NCI-H2227 treated with DMSO at 0.1 percent for 48 hours (cell line): Measurements from ENCODE around the gene IL20RB.

Source experiments
- DNase-seq: peaks from one replicate; lab custom pipeline; 2025; lab: John Stamatoyannopoulos, UW

IL20RB gene, protein sequence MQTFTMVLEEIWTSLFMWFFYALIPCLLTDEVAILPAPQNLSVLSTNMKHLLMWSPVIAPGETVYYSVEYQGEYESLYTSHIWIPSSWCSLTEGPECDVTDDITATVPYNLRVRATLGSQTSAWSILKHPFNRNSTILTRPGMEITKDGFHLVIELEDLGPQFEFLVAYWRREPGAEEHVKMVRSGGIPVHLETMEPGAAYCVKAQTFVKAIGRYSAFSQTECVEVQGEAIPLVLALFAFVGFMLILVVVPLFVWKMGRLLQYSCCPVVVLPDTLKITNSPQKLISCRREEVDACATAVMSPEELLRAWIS

DNA sequence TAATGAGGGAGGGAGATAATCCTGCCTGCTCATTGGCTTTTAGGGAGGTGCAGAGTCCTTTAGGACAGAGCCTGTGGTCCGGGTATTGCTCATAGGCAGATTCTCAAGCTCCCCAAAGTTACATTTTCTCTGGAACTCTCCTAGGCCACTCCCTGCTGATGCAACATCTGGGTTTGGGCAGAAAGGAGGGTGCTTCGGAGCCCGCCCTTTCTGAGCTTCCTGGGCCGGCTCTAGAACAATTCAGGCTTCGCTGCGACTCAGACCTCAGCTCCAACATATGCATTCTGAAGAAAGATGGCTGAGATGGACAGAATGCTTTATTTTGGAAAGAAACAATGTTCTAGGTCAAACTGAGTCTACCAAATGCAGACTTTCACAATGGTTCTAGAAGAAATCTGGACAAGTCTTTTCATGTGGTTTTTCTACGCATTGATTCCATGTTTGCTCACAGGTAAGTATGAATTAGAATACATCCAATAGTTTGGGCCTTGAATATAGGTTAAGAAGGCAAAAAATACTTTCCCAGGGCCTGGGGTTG is at the start of gene IL20RB:
Gene IL20RB (plus strand): TSS at position 233 of the 538 bp plus-strand sequence. CDS start 131 bp downstream, at position 364.
- DNase-seq = no peak

DNA sequence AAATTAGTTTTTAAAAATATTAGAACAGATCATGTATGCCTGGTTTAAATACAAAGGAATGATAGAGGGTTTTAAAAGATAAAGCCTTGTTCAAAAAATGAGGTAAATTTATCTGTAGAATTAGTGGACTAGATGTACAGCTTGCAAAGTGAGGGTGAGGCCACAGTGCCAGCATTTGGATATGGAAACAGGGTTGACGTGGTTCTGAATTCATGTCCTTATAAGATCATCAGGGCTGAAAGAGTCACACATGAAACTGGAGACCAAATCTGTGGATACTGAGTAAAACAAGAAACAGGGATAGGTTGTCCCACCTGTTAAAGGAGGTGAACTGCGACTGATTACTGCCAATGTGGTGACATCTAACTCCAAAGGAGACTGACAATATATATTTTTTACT is 49.5 kb upstream of the IL20RB start:
- no peak for DNase-seq

DNA sequence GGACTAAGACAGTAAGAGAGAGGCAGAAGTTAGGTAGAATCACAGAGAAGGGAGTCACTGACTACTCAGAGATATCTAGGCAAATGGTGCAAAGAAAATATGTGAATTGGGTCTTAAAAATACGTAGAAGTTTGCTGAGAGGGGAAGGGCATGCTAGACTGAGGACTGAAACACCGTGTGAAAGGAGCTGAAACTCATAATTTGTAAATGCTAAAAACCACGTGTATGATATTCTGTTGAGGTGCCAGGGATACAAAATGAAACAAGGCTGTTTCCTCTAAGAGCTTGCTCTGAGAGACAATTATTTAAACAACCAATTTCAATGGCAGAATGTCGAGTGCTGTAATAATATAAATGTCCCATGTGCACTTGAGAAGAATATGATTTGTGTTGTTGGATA is 48.6 kb upstream of the IL20RB start:
- DNase-seq = no peak

DNA sequence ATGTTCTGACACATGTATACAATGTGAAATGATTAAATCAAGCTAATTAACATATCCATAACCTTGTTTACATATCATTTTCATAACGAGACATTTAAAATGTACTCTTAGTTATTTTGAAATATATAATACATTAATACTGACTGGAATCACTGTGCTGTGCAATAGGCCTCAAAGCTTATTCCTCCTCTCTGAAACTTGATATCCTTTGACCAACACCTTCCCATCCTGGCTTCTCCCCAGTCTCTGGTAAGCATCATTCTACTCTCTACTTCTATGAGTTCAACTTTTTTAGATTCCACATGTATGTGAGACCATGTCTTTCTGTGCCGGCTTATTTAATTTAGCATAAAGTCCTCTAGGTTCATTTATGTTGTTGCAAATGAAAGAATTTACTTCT is 47.1 kb upstream of the IL20RB start:
- DNase-seq = no peak

DNA sequence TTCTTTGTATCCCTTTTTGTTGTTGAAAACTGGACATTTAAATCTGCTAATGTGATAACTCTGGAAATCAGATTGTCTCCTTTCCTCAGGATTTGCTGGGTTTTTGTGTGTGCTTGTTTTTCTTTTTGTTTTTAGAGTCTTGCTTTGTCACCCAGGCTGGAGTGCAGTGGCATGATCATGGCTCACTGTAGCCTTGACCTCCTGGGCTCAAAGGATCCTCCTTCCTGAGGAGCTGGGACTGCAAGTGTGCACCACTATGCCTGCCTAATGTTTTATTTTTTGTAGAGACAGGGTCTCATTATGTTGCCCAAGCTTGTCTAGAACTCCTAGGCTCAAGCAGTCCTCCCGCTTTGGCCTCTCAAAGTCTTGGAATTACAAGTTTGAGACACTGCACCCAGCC is 44.6 kb upstream of the IL20RB start:
- no peak for DNase-seq

DNA sequence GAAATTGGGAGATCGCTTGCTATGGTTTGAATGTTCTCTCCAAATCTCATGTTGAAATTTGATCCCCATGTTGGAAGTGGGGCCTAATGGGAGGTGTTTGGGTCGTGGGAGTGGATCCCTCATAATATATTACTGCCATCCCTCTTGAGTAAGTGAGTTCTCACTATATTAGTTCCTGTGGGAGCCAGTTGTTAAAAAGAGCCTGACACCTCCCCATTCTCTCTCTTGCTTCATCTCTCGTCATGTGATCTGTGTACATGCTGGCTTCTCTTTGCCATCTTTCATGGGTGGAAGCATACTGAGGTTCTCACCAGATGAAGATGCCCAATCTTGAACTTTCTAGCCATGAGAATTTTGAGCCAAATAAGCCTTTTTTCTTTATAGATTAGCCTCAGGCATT is 43.0 kb upstream of the IL20RB start:
- no peak for DNase-seq

DNA sequence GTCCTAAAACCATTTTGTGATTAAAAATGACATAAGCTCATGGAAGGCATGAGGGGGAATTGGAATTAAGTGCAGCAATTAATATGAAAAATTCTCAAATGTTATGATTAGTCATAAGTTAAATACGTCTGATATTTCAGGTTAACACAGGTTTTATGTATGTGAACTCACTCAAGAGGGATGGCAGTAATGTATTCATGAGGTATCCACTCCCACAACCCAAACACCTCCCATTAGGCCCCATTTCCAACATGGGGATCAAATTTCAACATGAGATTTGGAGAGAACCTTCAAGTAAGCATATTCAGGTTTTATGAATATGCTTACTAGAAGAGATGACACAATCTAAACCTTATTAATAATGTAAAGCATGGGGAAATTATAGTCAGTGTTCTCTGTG is 41.6 kb upstream of the IL20RB start:
- DNase-seq = no peak

DNA sequence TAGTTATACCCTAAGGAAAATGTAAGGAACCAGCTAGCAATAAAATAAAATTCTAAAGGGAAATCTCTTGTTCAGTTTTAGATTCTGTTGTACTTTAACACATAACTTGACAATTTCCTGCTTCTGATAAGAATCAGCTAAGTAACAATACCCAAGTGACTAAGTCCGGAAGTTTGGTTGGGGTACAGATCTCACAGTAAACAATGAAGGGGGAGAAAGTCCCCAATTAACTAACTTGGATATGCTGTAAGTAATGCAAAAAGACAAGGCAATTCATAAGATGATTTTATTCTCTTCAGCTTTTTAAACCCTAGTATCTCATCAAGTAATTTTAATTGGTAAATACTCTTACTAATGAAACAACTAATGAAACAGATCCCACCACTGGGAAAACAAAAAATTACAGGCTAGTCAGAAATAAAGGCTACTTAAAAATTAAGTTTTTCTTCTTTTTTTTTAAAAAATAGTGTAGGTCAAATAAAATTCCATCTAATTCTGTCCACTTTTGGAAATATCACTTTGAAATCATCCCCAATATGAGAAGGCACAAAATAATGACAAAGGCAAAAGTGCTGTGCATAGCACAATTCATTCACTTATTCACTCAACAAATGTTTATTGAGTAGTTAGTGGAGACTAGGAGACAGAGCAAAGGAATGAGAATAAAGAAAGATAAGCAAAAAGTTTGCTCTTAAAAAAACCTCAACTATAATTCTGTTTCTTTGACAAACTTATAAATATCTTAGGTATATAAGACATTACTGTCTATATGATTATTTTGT is 37.8 kb upstream of the IL20RB start:
- no peak for DNase-seq

DNA sequence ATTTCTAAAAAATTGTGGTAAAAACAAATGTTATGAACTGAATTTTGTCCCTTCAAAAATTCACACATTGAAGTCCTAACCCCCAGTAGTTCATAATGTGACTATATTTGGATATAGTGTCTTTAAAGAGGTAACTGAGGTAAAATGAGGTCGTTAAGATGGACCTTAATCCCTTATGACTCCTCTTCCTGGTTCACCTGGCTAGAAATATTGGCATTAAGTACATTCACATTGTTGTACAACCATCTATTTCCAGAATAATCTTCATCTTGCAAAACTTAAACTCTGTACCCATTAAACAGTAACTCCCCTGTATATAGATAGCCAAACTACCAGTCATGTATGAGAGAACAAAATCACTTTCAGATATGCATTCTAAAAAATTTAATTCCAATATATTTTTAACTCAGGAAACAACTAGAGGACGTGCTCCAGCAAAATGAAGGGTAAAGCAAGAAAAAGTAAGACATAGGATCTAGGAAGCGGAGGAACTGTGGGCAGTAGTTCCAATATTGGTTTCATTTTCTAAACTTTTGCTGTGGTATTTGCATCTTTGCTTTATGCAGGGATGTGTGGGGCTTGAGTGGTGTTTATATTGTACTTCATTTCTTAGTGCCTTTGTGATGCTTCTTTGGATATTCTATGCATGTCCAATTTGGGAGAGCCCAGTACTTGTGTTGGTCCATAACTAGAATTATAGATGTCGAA is 36.7 kb upstream of the IL20RB start:
- no peak for DNase-seq

DNA sequence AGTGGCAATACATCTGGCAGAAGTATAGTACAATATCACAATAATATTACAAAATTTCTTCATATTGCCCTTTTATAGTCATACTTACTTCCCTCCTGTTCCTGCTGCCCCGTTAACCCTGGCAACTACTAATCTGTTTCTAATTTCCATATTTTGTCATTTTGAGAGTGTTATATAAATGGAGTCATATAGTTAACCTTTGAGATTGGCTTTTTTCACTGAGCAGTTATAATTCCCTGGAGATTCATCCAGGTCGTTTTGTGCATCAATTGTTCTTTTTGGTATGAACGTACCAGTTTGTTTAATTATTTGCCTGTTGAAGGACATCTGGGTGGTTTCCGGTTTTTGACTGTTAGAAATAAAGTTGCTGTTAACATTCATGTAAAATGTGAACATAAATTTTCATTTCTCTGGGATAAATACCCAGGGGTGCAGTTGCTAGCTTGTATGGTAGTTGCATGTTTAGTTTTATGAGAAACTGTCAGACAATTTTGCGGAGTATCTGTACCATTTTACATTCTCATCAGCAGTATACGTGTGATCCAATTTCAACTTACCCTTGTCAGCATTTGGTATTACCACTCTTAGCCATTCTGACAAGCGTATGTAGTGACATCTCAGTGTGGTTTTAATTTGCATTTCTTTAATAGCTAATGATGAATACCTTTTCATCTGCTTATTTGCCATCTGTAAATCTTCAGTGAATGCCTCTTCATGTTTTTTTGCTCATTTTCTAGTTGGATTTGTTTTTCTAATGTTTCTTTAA is 32.2 kb upstream of the IL20RB start:
- DNase-seq = no peak

DNA sequence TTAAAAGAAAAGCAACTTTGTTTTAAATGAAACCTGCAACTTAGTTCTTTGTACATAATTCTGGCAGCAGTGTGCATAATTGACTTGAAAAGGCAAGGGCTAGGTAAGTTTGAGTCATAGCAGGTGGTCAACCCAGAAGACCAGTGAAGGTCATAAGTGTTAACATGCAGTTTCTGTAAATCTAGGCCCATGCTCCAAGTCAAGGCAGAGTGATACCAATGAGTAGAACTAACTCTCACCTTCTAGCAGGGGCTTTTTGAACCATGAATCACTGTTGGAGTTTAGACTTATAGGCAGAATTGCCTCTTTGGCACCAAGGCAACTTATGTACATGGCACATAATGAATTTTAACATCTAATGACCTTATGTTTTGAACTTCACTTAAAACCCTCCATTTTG is 29.5 kb upstream of the IL20RB start:
- DNase-seq = no peak

DNA sequence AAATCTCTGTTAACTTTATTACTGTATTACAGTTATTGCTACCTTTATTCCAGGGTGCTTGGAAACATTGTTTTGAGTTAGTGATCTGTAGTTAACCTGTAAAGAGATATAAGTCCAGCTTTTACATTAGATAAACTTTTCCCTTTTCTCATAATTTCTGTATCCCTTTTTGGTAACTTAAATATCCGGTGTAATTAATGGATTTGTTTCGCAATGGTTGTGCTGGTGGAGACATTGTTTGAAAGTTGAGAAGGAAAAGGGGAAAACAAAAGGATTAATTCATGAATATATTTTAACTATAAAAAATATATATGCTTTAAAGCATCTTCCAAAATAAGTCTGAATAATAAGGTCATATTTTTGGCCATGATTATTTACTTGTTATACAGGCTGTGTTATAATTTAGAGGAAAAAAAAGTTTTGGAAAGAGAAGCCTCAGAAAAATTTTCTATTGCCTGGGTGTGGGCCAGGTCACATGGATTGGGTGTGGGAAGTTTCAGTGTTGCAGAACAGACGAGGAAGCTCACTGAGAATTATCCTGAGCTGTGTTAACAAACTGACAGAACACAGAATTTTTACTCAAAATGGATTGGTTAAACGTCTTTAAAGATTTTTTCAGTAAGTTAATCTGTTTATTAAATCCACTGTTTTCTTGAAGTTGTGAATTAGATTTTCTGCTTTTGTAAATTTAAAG is 27.7 kb upstream of the IL20RB start:
- DNase-seq = no peak

DNA sequence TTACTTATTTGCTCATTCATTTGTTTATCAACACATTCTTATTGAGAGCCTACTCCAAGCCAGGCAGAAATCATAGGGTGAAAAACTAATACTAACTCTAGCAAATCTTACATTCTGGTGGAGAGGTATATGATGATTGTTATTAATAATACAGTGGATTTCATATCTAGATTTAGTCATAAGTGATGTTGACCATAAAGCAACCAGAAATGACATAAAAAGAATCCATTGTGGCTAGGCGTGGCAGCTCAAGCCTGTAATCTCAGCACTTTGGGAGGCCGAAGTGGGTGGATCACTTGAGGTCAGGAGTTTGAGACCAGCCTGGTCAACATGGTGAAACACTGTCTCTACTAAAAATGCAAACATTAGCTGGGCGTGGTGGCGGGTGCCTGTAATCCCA is 26.2 kb upstream of the IL20RB start:
- no peak for DNase-seq

DNA sequence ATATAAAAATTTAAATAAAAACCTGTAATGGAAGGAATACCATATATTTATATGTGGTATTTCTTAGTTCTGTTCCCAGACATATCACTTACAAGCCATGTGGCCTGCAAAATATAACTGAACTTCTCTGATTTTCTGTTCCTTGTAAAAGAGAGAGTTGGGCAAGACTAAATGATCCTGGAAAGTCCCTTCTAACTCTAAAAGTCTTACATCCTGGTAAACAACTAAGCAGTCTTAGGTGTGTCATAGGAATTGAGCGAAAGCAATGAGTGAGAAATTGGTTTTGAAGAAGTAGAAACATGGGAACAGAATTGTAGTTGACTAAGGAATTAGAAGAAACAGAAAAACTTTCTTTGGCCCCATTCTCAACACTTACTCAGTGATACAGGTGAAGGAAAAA is 25.3 kb upstream of the IL20RB start:
- no peak for DNase-seq

DNA sequence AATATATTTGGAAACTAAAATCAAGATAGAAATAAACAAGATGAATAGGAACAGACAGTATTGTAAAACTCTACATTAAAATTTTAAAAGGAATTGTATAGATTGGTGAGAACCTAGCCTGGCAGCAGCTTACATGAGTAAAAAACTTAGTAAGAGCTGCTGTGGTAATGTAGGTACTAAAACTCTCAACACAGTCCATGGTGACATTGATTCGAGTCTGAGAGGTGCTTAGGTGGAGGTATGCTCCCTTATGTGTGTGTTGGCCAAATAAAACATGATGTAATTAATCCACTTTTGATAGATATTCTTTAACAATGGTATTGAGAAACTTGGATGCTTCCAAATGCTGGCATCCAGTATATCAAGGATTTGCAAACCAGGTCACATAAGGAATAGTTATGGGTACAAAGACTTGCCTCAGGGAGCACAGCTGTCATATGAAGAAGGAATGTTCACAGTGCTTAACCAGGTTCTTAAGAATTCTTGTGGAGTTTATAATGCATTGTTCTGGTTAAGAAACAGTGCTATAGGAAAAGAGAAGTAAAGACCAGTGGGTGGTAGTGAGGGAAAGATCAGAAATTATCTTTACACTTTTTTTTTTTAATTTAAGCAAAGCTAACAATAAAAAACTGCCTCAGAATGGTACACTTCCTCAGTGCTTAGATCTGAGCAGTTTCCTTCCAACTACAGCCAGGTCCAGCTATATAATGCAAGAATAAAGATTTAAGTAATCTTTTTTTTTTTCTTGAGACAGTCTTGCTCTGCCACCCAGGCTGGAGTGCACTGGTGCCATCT is 24.6 kb upstream of the IL20RB start:
- DNase-seq = no peak

DNA sequence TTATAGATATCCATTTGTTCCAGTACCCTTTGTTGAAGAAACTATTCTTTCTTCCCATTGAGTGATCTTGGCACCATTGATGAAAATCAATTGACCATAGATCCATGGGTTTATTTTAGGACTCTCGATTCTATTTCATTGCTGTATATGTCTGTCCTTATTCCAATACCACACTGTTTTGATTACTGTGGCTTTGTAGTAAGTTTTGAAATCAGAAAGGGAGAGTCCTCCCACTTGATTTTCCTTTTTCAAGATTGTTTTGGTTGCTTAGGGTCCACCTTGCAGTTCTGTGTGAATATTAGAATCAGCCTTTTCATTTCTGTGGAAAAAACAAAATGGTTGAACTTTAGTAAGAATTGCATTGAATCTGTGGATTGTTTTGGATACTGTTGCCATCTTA is 20.6 kb upstream of the IL20RB start:
- DNase-seq = no peak

DNA sequence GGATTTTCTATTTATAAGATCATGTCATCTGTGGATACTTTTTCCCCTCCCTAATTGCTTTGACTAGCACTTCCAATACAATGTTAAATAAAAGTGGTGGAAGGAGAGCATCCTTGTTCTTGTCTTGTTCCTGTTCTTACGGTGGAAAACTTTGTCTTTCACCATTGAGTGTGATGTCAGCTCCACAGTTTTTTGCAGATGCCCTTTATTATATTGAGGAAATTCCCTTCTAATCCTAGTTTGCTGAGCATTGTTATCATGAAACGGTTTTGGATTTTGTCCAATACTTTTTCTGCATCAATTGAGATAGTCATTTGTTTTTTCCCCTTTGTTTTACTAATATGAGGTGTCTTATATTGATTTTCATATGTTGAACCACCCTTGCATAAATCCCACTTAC is 19.9 kb upstream of the IL20RB start:
- DNase-seq = no peak

DNA sequence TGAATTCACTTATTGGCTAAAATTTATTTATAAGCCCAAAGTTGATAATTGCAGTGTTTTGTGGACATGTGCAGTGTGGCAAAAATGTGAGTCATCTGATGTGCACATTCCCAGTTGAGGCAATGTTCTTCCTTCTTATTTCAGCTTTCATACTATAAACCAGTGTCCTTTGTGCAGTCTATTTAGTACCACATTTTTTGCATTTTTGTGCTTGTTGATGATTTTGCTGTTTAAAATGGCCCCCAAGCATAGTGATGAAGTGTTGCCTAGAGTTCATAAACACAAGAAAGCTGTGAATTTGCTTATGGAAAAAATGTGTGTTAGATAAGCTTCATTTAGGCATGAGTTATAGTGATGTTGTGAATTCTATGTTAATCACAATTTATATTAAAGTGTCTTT is 19.4 kb upstream of the IL20RB start:
- DNase-seq = no peak

DNA sequence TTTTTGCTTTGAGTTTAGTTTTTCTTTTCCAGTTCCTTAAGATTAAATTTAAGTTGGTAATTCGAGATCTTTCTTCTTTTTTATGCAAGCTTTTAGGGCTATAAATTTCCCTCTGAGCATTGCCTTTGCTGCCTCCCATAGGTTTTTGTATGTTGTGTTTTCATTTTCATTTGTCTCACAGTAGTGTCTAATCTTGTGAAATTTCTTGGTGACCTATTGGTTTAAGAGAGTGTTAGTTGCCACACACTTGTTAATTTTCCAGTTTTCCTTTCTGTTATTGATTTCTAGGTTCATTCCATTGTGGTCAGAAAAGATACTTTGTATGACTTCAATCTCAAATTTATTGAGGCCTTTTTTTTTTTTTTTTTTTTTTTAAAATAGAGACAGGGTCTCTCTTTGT is 18.3 kb upstream of the IL20RB start:
- DNase-seq = no peak

DNA sequence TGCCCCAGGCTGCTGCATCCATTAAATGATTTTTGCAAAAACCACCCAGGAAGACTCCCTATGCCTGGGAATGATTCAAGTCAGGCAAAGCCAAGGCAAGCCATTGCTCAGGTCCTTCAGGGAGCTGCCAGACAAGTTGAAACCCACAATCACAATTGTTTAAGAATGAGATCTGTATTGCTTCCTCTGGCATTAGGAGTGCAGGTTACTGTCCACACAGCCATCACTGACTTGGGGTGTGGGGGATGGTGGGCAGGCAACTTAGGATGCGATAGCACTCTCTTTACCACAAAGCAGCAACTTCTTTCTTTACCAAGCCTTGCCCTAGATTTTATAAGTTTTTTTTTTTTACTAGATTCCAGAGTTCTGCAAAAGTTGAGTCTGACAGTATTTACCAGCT is 15.0 kb upstream of the IL20RB start:
- no peak for DNase-seq

DNA sequence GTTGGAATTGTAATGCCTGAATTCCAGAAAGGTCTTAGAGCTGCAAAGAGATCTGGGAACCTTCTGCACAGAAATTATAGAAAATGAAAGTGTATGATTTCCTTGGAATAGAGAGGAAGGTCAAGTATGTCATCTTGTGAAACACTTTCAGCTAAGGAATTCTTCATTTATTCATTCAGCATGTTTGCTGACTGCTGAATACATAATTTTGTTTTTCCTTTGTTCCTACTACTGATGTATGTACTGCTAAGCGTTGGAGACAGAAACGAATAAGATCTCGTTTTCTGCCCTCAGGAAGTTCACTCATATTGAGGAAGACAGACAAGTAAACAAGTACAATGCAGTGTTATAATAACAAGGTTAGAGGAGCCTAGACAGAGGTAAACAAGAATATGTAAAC is 14.3 kb upstream of the IL20RB start:
- no peak for DNase-seq
